ENCODE results near the gene GON7. TPM values are rescaled to one million over a fixed set of nuclear protein-coding genes. Genes with fewer than 3 reads are reported as not detected.

Gene GON7
- 11.2 and 24.6 TPM in 2 replicates for total RNA-seq (ENCODE audit: low replicate concordance)

DNA sequence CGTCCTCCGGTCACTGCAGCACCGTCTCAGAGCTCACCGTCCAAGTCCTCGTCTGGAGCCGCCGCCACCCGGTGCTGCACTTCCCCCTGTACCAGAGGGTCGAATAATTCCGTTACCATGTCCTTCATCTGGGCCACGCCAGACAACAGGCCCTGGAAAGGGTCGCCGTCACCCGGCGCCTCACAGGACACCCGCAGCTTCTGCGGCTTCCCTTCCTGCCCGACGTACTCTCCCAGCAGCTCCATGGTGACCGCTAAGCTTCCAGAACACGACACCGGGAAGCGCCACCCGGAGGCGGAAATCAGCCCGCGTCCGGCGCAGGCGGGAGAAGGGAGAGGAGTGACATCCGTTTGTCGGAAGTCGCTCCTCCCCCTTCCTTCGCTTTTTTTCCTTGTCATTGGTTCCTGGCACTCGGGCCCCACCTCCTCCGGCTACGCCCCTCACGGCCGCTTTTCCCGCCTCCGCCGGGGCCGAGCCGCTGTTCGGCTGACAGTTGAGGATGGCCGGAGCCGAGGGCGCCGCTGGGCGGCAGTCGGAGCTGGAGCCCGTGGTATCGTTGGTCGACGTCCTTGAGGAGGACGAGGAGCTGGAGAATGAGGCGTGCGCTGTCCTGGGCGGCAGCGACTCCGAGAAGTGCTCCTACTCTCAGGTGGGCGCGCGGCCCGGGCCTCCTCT, at the start of gene GON7, which contains the start of gene UBR7:
Gene GON7, minus strand, starts transcription at position 273 of the 675 bp plus-strand sequence. Its CDS starts 28 bp downstream, at position 245.
Gene UBR7, plus strand, starts transcription at position 464 of the 675 bp plus-strand sequence. Its CDS starts 36 bp downstream, at position 500.
- peak; percentile 98 for DNase-seq (ENCODE audit: low spot score)
- no peaks in the 10 kb centered on the region for H3K9me3 Mint-ChIP-seq
- peak; percentile 27 for TF ChIP-seq CTCF (IDR thresholded peaks at IDR 0.05)
- TF ChIP-seq EZH2 (IDR thresholded peaks at IDR 0.05): no peak
- no peaks in the 10 kb centered on the region for H4K20me1 ChIP-seq (ENCODE audit: low read depth)
- peaks cover 11% of the 10 kb centered on the region for H3K4me1 ChIP-seq
- H3K9ac ChIP-seq: peak within 1 kb of the TSS; percentile 57
- H3K4me2 ChIP-seq: peak within 1 kb of the TSS; percentile 87
- no peaks in the 10 kb centered on the region for H3K9me3 ChIP-seq (ENCODE audit: low read depth)
- peak within 1 kb of the TSS; percentile 96 for H3K27ac Mint-ChIP-seq
- peaks cover 65% of the 10 kb centered on the region for H3K79me2 ChIP-seq (ENCODE audit: low read depth)
- no peaks in the 10 kb centered on the region for H3K36me3 ChIP-seq
- peaks cover 2% of the 10 kb centered on the region for H3K27me3 Mint-ChIP-seq (ENCODE audit: insufficient read depth, low read depth)
- H3K36me3 Mint-ChIP-seq: peaks cover 4% of the 10 kb centered on the region
- peaks cover 29% of the 10 kb centered on the region for H3K4me1 Mint-ChIP-seq
- H3F3A ChIP-seq (ENCODE audit: low read depth): peaks cover 15% of the 10 kb centered on the region
- peak within 1 kb of the TSS; percentile 72 for H3K4me3 ChIP-seq
- H3K4me3 Mint-ChIP-seq: peak within 1 kb of the TSS; percentile 88
- H3K27ac ChIP-seq: peak within 1 kb of the TSS; percentile 26
- peak within 1 kb of the TSS; percentile 80 for H2AFZ ChIP-seq (replicated peaks)
- no peaks in the 10 kb centered on the region for H3K27me3 ChIP-seq

GRCh38 chr14:93249128-93249831, 42.4 kb upstream of the GON7 start:
- Histone ChIP-seq H4K20me1 (ENCODE audit: low read depth) (no peaks in the 10 kb centered on the region), H3K9me3 (ENCODE audit: low read depth) (no peaks in the 10 kb centered on the region), H3K9ac (no peak overlapping the region), H3K36me3 (peaks cover 5% of the 10 kb centered on the region), H3F3A (ENCODE audit: low read depth) (no peaks in the 10 kb centered on the region), H3K4me2 (no peak overlapping the region), H3K79me2 (ENCODE audit: low read depth) (no peaks in the 10 kb centered on the region), H3K4me1 (no peaks in the 10 kb centered on the region), H3K4me3 (no peak overlapping the region), H3K27ac (no peak overlapping the region), H2AFZ (replicated peaks) (no peak overlapping the region), H3K27me3 (no peaks in the 10 kb centered on the region)
- Mint-ChIP-seq H3K9me3 (no peaks in the 10 kb centered on the region), H3K36me3 (peaks cover 19% of the 10 kb centered on the region), H3K27ac (no peak overlapping the region), H3K4me1 (no peaks in the 10 kb centered on the region), H3K4me3 (no peak overlapping the region), H3K27me3 (ENCODE audit: insufficient read depth, low read depth) (no peaks in the 10 kb centered on the region)
- DNase-seq (ENCODE audit: low spot score): no peak
- TF ChIP-seq EZH2 (IDR thresholded peaks at IDR 0.05) (no peak), CTCF (IDR thresholded peaks at IDR 0.05) (no peak), EZH2phosphoT487 (IDR thresholded peaks at IDR 0.05) (no peak)

DNA sequence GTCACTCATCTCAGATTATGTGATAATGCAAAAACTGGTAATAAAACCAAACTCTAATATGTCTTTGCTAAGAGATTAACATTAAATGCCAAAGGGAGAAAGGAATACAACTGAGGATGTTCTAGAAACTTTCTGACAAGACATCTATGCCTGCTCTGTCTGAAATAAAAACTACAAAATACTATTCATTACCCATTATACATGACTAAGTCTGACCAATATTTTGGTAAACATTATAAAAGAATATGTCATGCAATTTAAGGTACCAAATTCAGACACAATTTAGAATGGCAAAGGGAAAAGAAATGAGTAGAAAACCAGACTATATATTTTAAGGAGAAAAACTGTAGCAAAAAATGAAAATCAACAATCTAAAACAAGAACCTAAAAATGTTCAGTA, 39.7 kb upstream of the GON7 start:
- Histone ChIP-seq H3K36me3 (peaks cover 5% of the 10 kb centered on the region), H2AFZ (replicated peaks) (no peak overlapping the region), H3K9ac (no peak overlapping the region), H3K9me3 (ENCODE audit: low read depth) (no peaks in the 10 kb centered on the region), H3F3A (ENCODE audit: low read depth) (no peaks in the 10 kb centered on the region), H3K4me2 (no peak overlapping the region), H4K20me1 (ENCODE audit: low read depth) (no peaks in the 10 kb centered on the region), H3K4me3 (no peak overlapping the region), H3K4me1 (no peaks in the 10 kb centered on the region), H3K27me3 (no peaks in the 10 kb centered on the region), H3K27ac (no peak overlapping the region), H3K79me2 (ENCODE audit: low read depth) (no peaks in the 10 kb centered on the region)
- H3K4me3 Mint-ChIP-seq: no peak overlapping the region
- H3K4me1 Mint-ChIP-seq: no peaks in the 10 kb centered on the region
- H3K27me3 Mint-ChIP-seq (ENCODE audit: insufficient read depth, low read depth): no peaks in the 10 kb centered on the region
- TF ChIP-seq EZH2phosphoT487 (IDR thresholded peaks at IDR 0.05) (no peak), EZH2 (IDR thresholded peaks at IDR 0.05) (no peak)
- H3K36me3 Mint-ChIP-seq: peaks cover 27% of the 10 kb centered on the region
- H3K27ac Mint-ChIP-seq: no peak overlapping the region
- no peak for DNase-seq (ENCODE audit: low spot score)
- H3K9me3 Mint-ChIP-seq: no peaks in the 10 kb centered on the region
